Ascending aorta (tissue), 2 donors: ENCODE results near the gene SEZ6. TPM values are rescaled to one million over a fixed set of nuclear protein-coding genes. Genes with fewer than 3 reads are reported as not detected.

ENCODE experiments used
- DNase-seq, 2 donors: peaks; one replicate each; pipeline ENCODE4 v3.0.0-alpha.2; 2019; ENCODE audit warnings: low spot score in 2 of 2
- H3K27ac ChIP-seq, 2 donors: fragments of 200-600 bp; sonication (generic); one replicate each; pipeline ENCODE4 v1.5.1; 2016 to 2017; ENCODE audit warnings: mild to moderate bottlenecking in 1 of 2
- H3K27me3 ChIP-seq: fragments of 200-600 bp; sonication (generic); one replicate; pipeline ENCODE4 v1.5.1; 2017
- H3K36me3 ChIP-seq, 2 donors: fragments of 200-600 bp; sonication (generic); one replicate each; pipeline ENCODE4 v1.5.1; 2016
- H3K4me1 ChIP-seq, 2 donors: fragments of 200-600 bp; sonication (generic); one replicate each; pipeline ENCODE4 v1.5.1; 2016 to 2017; ENCODE audit warnings: mild to moderate bottlenecking in 1 of 2
- H3K4me3 ChIP-seq, 2 donors: fragments of 200-600 bp; sonication (generic); one replicate each; pipeline ENCODE4 v1.5.1; 2016 to 2017; ENCODE audit warnings: mild to moderate bottlenecking in 1 of 2
- H3K9me3 ChIP-seq, 2 donors: fragments of 200-600 bp; sonication (generic); one replicate each; pipeline ENCODE4 v1.5.1; 2016
- intact Hi-C: fragments of 100-400 bp; cut with DNase I; formaldehyde crosslinking; loops from one replicate; pipeline ENCODE4 v1.15.1; 2023
- total RNA-seq: library from RNA; depleted of rRNA; stranded (reverse); fragments of >200 nt; gene quantifications from one replicate; pipeline ENCODE4 v1.1.0, GENCODE V29; 2016
- TF ChIP-seq, protein P1 (sequence below), 3 experiments: fragments of 200-600 bp in 2 of 3; fragments of 450-650 bp in 1 of 3; sonication (generic) in 2 of 3; IDR thresholded peaks; one replicate each; pipeline ENCODE4 v1.5.1; 2016 to 2019; ENCODE audit warnings: antibody characterized with exemption in 3 of 3, mild to moderate bottlenecking in 1 of 3, moderate library complexity in 1 of 3

The SEZ6 gene
- total RNA-seq, 1 donor from 2014 or later, result not detected

DNA sequence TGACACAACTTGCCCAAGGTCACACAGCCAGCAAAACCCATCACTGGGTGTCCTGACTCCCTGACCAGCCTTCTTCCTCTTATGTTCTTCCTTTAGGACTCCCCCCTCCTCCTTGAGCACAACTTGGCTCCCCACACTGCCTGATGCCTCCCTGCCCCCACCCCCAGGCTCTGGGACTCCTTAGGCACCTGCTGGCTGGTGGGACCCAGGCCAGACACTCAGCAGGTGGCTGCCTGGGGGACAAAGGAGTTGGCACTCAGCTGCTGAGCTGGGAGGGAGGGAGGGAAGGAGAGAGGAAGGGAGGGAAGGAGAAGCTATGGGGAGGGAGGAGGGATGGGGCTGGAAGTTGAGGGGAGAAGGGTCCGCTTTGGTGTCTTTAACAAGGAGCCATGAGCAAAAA is 8.0 kb downstream of the SEZ6 start:
- Histone ChIP-seq H3K27me3 (no peaks in the 10 kb centered on the region), H3K9me3 (no peaks in the 10 kb centered on the region), H3K4me3 (no peak overlapping the region), H3K4me1 (no peaks in the 10 kb centered on the region), H3K36me3 (no peaks in the 10 kb centered on the region), H3K27ac (no peak overlapping the region)
- TF ChIP-seq, protein P1, sequence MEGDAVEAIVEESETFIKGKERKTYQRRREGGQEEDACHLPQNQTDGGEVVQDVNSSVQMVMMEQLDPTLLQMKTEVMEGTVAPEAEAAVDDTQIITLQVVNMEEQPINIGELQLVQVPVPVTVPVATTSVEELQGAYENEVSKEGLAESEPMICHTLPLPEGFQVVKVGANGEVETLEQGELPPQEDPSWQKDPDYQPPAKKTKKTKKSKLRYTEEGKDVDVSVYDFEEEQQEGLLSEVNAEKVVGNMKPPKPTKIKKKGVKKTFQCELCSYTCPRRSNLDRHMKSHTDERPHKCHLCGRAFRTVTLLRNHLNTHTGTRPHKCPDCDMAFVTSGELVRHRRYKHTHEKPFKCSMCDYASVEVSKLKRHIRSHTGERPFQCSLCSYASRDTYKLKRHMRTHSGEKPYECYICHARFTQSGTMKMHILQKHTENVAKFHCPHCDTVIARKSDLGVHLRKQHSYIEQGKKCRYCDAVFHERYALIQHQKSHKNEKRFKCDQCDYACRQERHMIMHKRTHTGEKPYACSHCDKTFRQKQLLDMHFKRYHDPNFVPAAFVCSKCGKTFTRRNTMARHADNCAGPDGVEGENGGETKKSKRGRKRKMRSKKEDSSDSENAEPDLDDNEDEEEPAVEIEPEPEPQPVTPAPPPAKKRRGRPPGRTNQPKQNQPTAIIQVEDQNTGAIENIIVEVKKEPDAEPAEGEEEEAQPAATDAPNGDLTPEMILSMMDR (IDR thresholded peaks at IDR 0.05), result no peak
- no peak for DNase-seq
- intact Hi-C loops, result no loop called here

DNA sequence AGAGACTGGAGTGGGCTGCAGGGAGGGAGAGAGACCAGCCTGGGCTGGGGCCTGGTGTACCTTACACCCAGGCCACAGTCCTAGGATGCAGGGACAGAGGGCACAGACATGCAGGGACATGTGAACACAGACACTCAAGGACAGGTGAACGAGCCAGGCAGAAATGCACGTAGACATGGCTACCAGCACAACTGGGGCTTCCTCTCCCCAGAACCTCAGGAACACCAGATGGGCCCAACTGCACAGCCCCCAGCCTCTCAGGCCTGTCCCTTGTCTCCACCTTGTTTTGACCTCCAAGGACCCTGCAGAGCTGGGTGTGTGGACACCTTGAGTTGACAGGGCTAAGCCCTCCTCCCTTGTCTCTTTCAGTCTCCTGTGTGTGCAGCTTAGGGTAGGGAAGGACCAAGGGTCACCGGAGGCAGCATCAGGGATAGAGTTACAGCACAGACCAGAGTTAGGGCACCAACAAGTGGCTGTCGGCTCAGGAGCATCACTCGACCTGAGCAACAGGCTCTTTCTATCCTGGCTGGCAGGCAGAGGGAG is 9.2 kb downstream of the SEZ6 start:
- intact Hi-C loops, result no loop called here
- Histone ChIP-seq H3K9me3 (no peaks in the 10 kb centered on the region), H3K27ac (no peak overlapping the region), H3K27me3 (no peaks in the 10 kb centered on the region), H3K4me3 (no peak overlapping the region), H3K4me1 (no peaks in the 10 kb centered on the region), H3K36me3 (no peaks in the 10 kb centered on the region)
- TF ChIP-seq, protein P1 (IDR thresholded peaks at IDR 0.05), result no peak
- no peak for DNase-seq

DNA sequence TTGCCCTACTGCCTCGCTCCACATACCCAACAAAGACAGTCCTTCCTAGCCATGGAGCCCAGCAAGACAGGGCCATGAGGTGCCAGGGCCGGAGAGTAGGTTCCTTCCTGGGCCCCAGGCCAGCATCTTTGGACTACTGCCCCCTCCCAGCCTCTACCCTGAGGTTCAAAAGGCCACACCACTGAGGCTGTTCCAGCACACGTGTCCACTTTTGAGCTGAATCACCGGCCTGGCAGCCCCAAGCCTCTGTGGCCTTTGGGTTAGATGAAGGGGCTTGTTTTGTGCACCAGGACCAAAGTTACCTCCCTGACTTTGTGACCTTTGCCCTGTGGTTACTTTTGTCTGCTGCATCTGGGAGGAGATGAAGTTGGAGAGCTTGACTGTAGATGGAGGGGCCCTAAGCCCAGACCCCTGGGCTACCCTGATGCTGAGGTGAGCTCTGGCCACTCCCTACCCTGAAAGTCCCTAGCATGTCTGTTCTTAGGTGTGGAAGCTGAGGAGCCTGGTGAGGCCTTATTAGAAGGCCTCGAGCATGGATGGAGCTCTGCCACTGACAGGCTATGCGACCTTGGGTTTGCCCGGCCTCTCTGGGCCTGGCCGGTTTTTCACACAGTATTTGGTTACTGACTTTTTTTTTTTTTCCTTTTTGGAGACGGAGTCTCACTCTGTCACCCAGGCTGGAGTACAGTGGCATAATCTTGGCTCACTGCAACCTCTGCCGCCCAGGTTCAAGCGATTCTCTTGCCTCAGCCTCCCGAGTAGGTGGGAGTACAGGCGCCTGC is 12.0 kb downstream of the SEZ6 start:
- Histone ChIP-seq H3K36me3 (no peaks in the 10 kb centered on the region), H3K4me1 (no peaks in the 10 kb centered on the region), H3K27me3 (no peaks in the 10 kb centered on the region), H3K9me3 (no peaks in the 10 kb centered on the region), H3K27ac (no peak overlapping the region), H3K4me3 (no peak overlapping the region)
- intact Hi-C loops, result no loop called here
- TF ChIP-seq, protein P1 (IDR thresholded peaks at IDR 0.05), result no peak
- no peak for DNase-seq

DNA sequence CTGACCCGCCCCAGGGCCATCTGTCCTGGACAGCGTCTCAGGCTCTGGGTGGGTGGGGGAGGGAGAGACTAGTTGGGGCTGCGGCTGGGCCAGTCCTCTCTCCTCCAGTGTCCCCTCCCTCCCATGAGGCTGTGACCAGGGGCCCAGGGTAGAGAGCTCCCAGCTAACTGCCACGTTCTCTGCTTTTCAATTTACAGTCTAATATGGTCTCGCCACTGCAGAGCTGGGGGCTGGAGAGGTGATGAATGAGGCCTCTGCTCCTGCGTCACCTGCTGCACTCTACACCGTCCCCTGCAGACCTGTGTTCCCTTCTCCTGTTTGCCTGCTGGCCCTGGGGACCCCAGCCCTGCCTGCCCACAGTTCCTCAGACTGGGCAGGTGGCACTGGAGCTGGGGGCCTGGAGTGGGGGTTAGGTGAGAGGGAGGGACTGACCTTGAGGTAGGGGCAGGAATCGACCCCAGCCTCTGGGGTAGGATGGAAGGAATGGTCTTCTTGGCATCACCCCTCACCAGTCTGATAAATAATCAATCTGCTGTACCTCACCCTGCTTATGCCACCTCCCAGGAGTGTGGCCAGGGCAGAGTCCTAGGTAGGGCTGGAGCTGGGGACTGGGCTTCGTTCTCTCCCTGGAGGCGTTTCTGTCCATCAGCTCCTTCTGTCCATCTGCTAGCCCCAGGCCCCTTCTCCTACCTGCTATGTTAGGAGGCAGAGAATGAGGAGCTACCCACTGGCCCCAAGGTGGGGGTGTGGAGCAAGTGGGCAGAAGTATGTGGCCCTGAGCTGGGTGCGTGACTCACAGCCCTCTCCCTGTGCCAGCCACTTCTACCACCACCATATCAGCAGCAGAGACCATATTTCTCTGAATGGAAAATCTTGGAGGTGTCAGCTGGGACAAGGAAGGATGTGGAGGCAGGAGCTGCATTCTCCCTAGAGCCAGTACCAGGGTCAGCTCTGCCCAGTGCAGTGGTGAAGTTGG is 12.9 kb downstream of the SEZ6 start:
- H3K27me3 ChIP-seq, result no peaks in the 10 kb centered on the region
- intact Hi-C loops, result no loop called here
- H3K36me3 ChIP-seq, result no peaks in the 10 kb centered on the region
- H3K27ac ChIP-seq, result no peak overlapping the region
- no peak for DNase-seq
- no peaks in the 10 kb centered on the region for H3K9me3 ChIP-seq
- TF ChIP-seq, protein P1 (IDR thresholded peaks at IDR 0.05), result no peak
- no peaks in the 10 kb centered on the region for H3K4me1 ChIP-seq
- no peak overlapping the region for H3K4me3 ChIP-seq

DNA sequence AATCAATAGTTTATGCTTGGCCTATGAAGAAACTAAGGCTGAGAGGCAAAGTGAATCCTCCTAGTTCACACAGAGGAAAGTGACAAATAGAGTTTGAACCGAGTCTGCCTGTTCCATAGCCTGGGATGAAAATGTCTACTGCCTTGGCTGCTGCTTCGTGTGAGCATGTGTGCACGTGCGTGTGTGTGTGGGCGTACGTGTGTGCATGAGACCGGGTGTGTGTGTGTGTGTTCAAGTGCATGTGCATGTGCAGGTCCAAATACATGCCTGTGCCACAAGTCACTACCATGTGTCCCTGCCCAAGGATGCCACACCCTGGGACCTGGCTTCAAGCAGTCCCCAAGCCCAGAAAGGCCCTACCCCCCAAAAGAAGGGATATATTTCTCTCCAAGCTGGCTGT is 13.6 kb downstream of the SEZ6 start:
- TF ChIP-seq, protein P1 (IDR thresholded peaks at IDR 0.05), result no peak
- Histone ChIP-seq H3K27me3 (no peaks in the 10 kb centered on the region), H3K27ac (no peak overlapping the region), H3K9me3 (no peaks in the 10 kb centered on the region), H3K36me3 (no peaks in the 10 kb centered on the region), H3K4me1 (no peaks in the 10 kb centered on the region), H3K4me3 (no peak overlapping the region)
- DNase-seq, result no peak
- intact Hi-C loops, result no loop called here
